ENCODE data around the gene DUSP10.

DUSP10 gene

GRCh38 chr1:221693087-221693486 is 48.8 kb downstream of the DUSP10 start:
- DNase-seq (ENCODE audit: low spot score) = no peak

GRCh38 chr1:221692643-221693042 is 49.2 kb downstream of the DUSP10 start:
- no peak for DNase-seq (ENCODE audit: low spot score)

- DNase-seq (ENCODE audit: low spot score) = no peak
Observed at GRCh38 chr1:221691261-221691660, 50.6 kb downstream of the DUSP10 start.

GRCh38 chr1:221690858-221691257 is 51.0 kb downstream of the DUSP10 start:
- DNase-seq (ENCODE audit: low spot score) = no peak

- DNase-seq (ENCODE audit: low spot score) = no peak
Observed at GRCh38 chr1:221689138-221689537, 52.8 kb downstream of the DUSP10 start.

- no peak for DNase-seq (ENCODE audit: low spot score)
Observed at GRCh38 chr1:221688488-221688843, 53.4 kb downstream of the DUSP10 start.

GRCh38 chr1:221687836-221688487 is 53.9 kb downstream of the DUSP10 start:
- DNase-seq (ENCODE audit: low spot score) = no peak

GRCh38 chr1:221683681-221684080 is 58.2 kb downstream of the DUSP10 start:
- no peak for DNase-seq (ENCODE audit: low spot score)

GRCh38 chr1:221680085-221680484 is 61.8 kb downstream of the DUSP10 start:
- DNase-seq (ENCODE audit: low spot score) = no peak

- no peak for DNase-seq (ENCODE audit: low spot score)
Observed at GRCh38 chr1:221678014-221678413, 63.9 kb downstream of the DUSP10 start.

GRCh38 chr1:221675880-221676800 is 65.7 kb downstream of the DUSP10 start:
- DNase-seq (ENCODE audit: low spot score) = no peak

GRCh38 chr1:221672965-221673364 is 68.9 kb downstream of the DUSP10 start:
- DNase-seq (ENCODE audit: low spot score) = no peak

GRCh38 chr1:221672239-221672645 is 69.6 kb downstream of the DUSP10 start:
- DNase-seq (ENCODE audit: low spot score) = no peak

- no peak for DNase-seq (ENCODE audit: low spot score)
Observed at GRCh38 chr1:221670081-221670480, 71.8 kb downstream of the DUSP10 start.

GRCh38 chr1:221669441-221669840 is 72.4 kb downstream of the DUSP10 start:
- no peak for DNase-seq (ENCODE audit: low spot score)

GRCh38 chr1:221667504-221667903 is 74.4 kb downstream of the DUSP10 start:
- no peak for DNase-seq (ENCODE audit: low spot score)

GRCh38 chr1:221664253-221664652 is 77.6 kb downstream of the DUSP10 start:
- no peak for DNase-seq (ENCODE audit: low spot score)

- no peak for DNase-seq (ENCODE audit: low spot score)
Observed at GRCh38 chr1:221663321-221663720, 78.6 kb downstream of the DUSP10 start.

- no peak for DNase-seq (ENCODE audit: low spot score)
Observed at GRCh38 chr1:221655766-221656305, 86.1 kb downstream of the DUSP10 start.
